ENCODE data around the gene E4F1. TPM values are rescaled to one million over a fixed set of nuclear protein-coding genes. Genes with fewer than 3 reads are reported as not detected.
A peak's percentile ranks its signal among the peaks of the same experiment; 100 is the strongest.

Gene E4F1
- total RNA-seq, 1 experiment from 2014 or later: 30.1 TPM

DNA sequence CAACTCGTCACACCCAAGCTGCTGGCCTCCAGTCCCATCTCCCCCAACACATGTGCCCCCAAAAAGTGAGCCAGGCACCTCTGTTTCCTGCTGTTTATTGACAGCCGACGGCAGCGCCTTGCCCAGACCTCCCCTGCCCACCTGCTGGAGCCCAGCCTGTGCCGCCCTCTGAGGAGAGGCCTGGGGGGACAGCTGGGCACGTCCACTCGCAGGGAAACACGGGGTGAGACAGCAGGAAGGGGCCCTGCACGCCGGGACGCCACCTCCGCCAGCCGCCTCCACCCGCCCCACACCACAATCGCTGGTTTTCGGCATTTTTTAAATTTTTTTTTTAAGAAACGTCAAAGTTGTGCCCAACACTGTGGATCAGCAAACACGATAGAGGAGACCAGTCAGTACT is 46.3 kb upstream of the E4F1 start:
- Mint-ChIP-seq H3K27me3 (ENCODE audit: insufficient read depth, unreplicated experiment) (no peaks in the 10 kb centered on the region), H3K4me1 (ENCODE audit: low read depth, unreplicated experiment) (peaks cover 6% of the 10 kb centered on the region), H3K27ac (ENCODE audit: unreplicated experiment) (no peak overlapping the region), H3K4me3 (ENCODE audit: unreplicated experiment) (no peak overlapping the region), H3K9me3 (ENCODE audit: unreplicated experiment) (no peaks in the 10 kb centered on the region), H3K36me3 (ENCODE audit: insufficient read depth, unreplicated experiment) (peaks cover 44% of the 10 kb centered on the region)
- ChIA-PET POLR2A (no interaction called here), CTCF (no interaction called here)
- BruUV-seq (replicated peaks): no TSS peak
- no peak for DNase-seq
- H3K4me3 ChIP-seq (ENCODE audit: low read depth, low read length): no peak overlapping the region
- no peaks in the 10 kb centered on the region for H3K27me3 ChIP-seq (replicated peaks; ENCODE audit: control insufficient read depth, insufficient read depth, low read length)
- no peaks in the 10 kb centered on the region for H3K9me3 ChIP-seq
- intact Hi-C loops (cut with micrococcal nuclease; ENCODE audit: unreplicated experiment): no loop called here
- no peak for TF ChIP-seq CTCF (IDR thresholded peaks at IDR 0.05; ENCODE audit: insufficient read depth in 1 of 2, low read depth in 1 of 2, low read length in 1 of 2, severe bottlenecking in 1 of 2, unreplicated experiment in 1 of 2)
- no peaks in the 10 kb centered on the region; the same call in 1 of the 2 replicates for H3K36me3 ChIP-seq (ENCODE audit: control insufficient read depth, insufficient read depth, low read length)
- no peaks in the 10 kb centered on the region for H3K4me1 ChIP-seq

DNA sequence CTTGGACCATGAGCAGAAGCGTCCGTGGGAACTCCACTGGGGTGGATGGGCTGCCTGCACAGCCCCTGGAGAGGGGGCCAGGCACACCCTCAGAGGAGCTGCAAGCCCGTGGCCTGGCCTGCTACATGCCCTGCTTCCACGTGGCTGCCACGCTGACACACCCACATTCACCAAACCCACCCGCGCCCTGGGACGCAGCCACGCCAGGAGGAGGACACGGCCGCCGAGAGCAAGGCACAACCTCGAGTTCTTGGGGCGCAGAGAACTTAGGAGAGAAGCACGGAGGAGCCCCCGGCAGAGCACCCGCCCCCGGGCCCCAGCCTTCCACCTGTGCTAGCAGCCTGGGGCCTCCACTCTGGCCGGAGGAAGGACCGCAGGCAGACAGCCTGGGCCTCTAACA is 45.8 kb upstream of the E4F1 start:
- peaks cover 49% of the 10 kb centered on the region for H3K36me3 Mint-ChIP-seq (ENCODE audit: insufficient read depth, unreplicated experiment)
- no peak overlapping the region for H3K4me3 Mint-ChIP-seq (ENCODE audit: unreplicated experiment)
- Histone ChIP-seq H3K36me3 (ENCODE audit: control insufficient read depth, insufficient read depth, low read length) (no peaks in the 10 kb centered on the region; the same call in 1 of the 2 replicates), H3K9me3 (no peaks in the 10 kb centered on the region), H3K4me1 (no peaks in the 10 kb centered on the region), H3K27me3 (replicated peaks; ENCODE audit: control insufficient read depth, insufficient read depth, low read length) (no peaks in the 10 kb centered on the region), H3K4me3 (ENCODE audit: low read depth, low read length) (no peak overlapping the region)
- peaks cover 6% of the 10 kb centered on the region for H3K4me1 Mint-ChIP-seq (ENCODE audit: low read depth, unreplicated experiment)
- DNase-seq: no peak
- ChIA-PET CTCF (no interaction called here), POLR2A (no interaction called here)
- no peak for TF ChIP-seq CTCF (IDR thresholded peaks at IDR 0.05; ENCODE audit: insufficient read depth in 1 of 2, low read depth in 1 of 2, low read length in 1 of 2, severe bottlenecking in 1 of 2, unreplicated experiment in 1 of 2)
- intact Hi-C loops (cut with micrococcal nuclease; ENCODE audit: unreplicated experiment): no loop called here
- H3K27ac Mint-ChIP-seq (ENCODE audit: unreplicated experiment): no peak overlapping the region
- no peaks in the 10 kb centered on the region for H3K27me3 Mint-ChIP-seq (ENCODE audit: insufficient read depth, unreplicated experiment)
- TSS peak; percentile 85 for BruUV-seq (replicated peaks)
- H3K9me3 Mint-ChIP-seq (ENCODE audit: unreplicated experiment): no peaks in the 10 kb centered on the region

- ChIA-PET CTCF (no interaction called here), POLR2A (no interaction called here)
- no peaks in the 10 kb centered on the region for H3K27me3 ChIP-seq (replicated peaks; ENCODE audit: control insufficient read depth, insufficient read depth, low read length)
- no peak overlapping the region for H3K4me3 Mint-ChIP-seq (ENCODE audit: unreplicated experiment)
- no peaks in the 10 kb centered on the region for H3K9me3 Mint-ChIP-seq (ENCODE audit: unreplicated experiment)
- no peaks in the 10 kb centered on the region for H3K4me1 ChIP-seq
- H3K27me3 Mint-ChIP-seq (ENCODE audit: insufficient read depth, unreplicated experiment): no peaks in the 10 kb centered on the region
- H3K27ac Mint-ChIP-seq (ENCODE audit: unreplicated experiment): no peak overlapping the region
- H3K4me3 ChIP-seq (ENCODE audit: low read depth, low read length): no peak overlapping the region
- no peak for DNase-seq
- H3K36me3 Mint-ChIP-seq (ENCODE audit: insufficient read depth, unreplicated experiment): peaks cover 45% of the 10 kb centered on the region
- peaks cover 6% of the 10 kb centered on the region for H3K4me1 Mint-ChIP-seq (ENCODE audit: low read depth, unreplicated experiment)
- no peaks in the 10 kb centered on the region; the same call in 1 of the 2 replicates for H3K36me3 ChIP-seq (ENCODE audit: control insufficient read depth, insufficient read depth, low read length)
- TF ChIP-seq CTCF (IDR thresholded peaks at IDR 0.05; ENCODE audit: insufficient read depth in 1 of 2, low read depth in 1 of 2, low read length in 1 of 2, severe bottlenecking in 1 of 2, unreplicated experiment in 1 of 2): no peak
- no TSS peak for BruUV-seq (replicated peaks)
- intact Hi-C loops (cut with micrococcal nuclease; ENCODE audit: unreplicated experiment): no loop called here
- H3K9me3 ChIP-seq: no peaks in the 10 kb centered on the region
Observed at GRCh38 chr16:2178321-2179106, 44.9 kb upstream of the E4F1 start.

Data from Caco-2 (cell line).